Kidney (tissue), 14 donors: Measurements from ENCODE around the gene PKD1. TPM values are rescaled to one million over a fixed set of nuclear protein-coding genes. Genes with fewer than 3 reads are reported as not detected.

ENCODE experiments used
- DNase-seq, 5 donors: peaks; one replicate each; pipeline ENCODE4 v3.0.0-alpha.2; 2013 to 2020
- FAIRE-seq: peaks from 2 replicates; lab custom pipeline; 2012; peaks lifted over from hg19 to GRCh38; lab: Jason Lieb, UNC
- H3K27ac ChIP-seq, 2 donors: one replicate each; pipeline ENCODE4 v1.7.0; 2013; ENCODE audit warnings: low read depth in 2 of 2, low read length in 2 of 2, inconsistent platforms in 1 of 2
- H3K27me3 ChIP-seq: one replicate; pipeline ENCODE4 v1.7.1; 2013; ENCODE audit warnings: low read length, inconsistent platforms; ENCODE audit not compliant: control insufficient read depth, insufficient read depth
- H3K36me3 ChIP-seq, 3 donors: one replicate each; pipeline versions ENCODE4 v1.7.0 to v1.7.1; 2013; ENCODE audit warnings: low read length in 3 of 3, control low read depth in 1 of 3, inconsistent platforms in 1 of 3; ENCODE audit not compliant: insufficient read depth in 3 of 3, control insufficient read depth in 2 of 3
- H3K4me1 ChIP-seq, 3 donors: one replicate each; pipeline versions ENCODE4 v1.7.0 to v1.7.1; 2013; ENCODE audit warnings: low read length in 3 of 3, inconsistent platforms in 1 of 3, low read depth in 1 of 3; ENCODE audit not compliant: control insufficient read depth in 2 of 3, insufficient read depth in 2 of 3
- H3K4me3 ChIP-seq, 3 donors: one replicate each; pipeline versions ENCODE4 v1.7.0 to v1.8.1; 2013; ENCODE audit warnings: low read length in 3 of 3, control low read depth in 1 of 3, inconsistent platforms in 1 of 3
- H3K9ac ChIP-seq, 3 donors: one replicate each; pipeline versions ENCODE4 v1.7.0 to v1.7.1; 2013; ENCODE audit warnings: low read length in 3 of 3, control low read depth in 1 of 3, inconsistent platforms in 1 of 3
- H3K9me3 ChIP-seq, 3 donors: one replicate each; pipeline versions ENCODE4 v1.7.0 to v1.7.1; 2013; ENCODE audit warnings: low read length in 3 of 3, control low read depth in 1 of 3, inconsistent platforms in 1 of 3; ENCODE audit not compliant: control insufficient read depth in 2 of 3, insufficient read depth in 1 of 3
- intact Hi-C: fragments of 100-400 bp; cut with DNase I; formaldehyde crosslinking; loops from one replicate; pipeline ENCODE4 v1.11.1; 2022
- polyA plus RNA-seq: library from polyadenylated mRNA; stranded (reverse); fragments of 350-450 nt; fragmentation: Illumina TruSeq; extraction: RNeasy Lipid Tissue Mini Kit (QIAGEN cat#74804); gene quantifications from one replicate; pipeline ENCODE4 v1.2.3, GENCODE V29; 2014; ENCODE audit warnings: low read depth, low replicate concordance; ENCODE audit not compliant: insufficient read depth
- total RNA-seq: library from RNA; stranded (reverse); fragmentation: NEBNext Ultra II Directional; extraction: Animal tissue kit (Norgen Biotek cat#: 25700); gene quantifications from one replicate; pipeline ENCODE4 v1.2.1, GENCODE V29; 2021
- TF ChIP-seq, protein P1 (sequence below): IDR thresholded peaks from 3 replicates; pipeline ENCODE4 v1.5.1; 2012; ENCODE audit warnings: mild to moderate bottlenecking, moderate library complexity, borderline replicate concordance; ENCODE audit not compliant: insufficient read depth; ENCODE audit errors: extremely low read depth
- donor health status: control.
- donor health status: control.
- donor health status: control.
- donor health status: control.
- donor health status: control.
- donor health status: DM: yes; HTN: yes; CAD: no.
- donor health status: Normal renal cell carcinoma (clear cell type).

Gene PKD1
- total and polyA plus RNA-seq, 2 donors from 2014 or later, result 16.2 to 88.3 TPM

DNA sequence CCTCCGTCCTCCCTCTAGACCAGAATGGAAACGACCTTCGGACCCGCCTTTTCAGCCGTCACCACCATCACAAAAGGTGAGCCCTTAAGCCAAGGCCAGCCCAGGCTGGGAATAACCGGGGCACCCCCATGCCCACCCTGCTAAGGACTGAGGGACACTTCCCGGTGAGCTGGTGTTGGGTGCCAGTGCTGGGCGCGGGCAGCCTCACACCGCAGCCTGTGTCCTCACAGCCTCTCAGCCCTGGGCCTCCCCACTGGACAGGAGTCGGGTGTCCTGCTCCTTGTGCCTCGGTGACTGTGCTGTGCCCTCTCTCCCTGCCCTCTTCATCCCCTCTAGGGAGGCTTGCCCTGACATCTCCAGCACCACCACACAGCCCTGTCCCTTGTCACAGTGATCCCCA, 30.2 kb upstream of the PKD1 start:
- Histone ChIP-seq H3K4me3 (no peak overlapping the region), H3K9ac (no peak overlapping the region), H3K27ac (no peak overlapping the region), H3K9me3 (no peaks in the 10 kb centered on the region), H3K36me3 (peaks cover 0 to 4% (median 3%) of the 10 kb centered on the region in 3 donors), H3K27me3 (no peaks in the 10 kb centered on the region), H3K4me1 (no peaks in the 10 kb centered on the region)
- FAIRE-seq (no peak), DNase-seq (no peak)
- intact Hi-C loops, result no loop called here
- TF ChIP-seq, protein P1, sequence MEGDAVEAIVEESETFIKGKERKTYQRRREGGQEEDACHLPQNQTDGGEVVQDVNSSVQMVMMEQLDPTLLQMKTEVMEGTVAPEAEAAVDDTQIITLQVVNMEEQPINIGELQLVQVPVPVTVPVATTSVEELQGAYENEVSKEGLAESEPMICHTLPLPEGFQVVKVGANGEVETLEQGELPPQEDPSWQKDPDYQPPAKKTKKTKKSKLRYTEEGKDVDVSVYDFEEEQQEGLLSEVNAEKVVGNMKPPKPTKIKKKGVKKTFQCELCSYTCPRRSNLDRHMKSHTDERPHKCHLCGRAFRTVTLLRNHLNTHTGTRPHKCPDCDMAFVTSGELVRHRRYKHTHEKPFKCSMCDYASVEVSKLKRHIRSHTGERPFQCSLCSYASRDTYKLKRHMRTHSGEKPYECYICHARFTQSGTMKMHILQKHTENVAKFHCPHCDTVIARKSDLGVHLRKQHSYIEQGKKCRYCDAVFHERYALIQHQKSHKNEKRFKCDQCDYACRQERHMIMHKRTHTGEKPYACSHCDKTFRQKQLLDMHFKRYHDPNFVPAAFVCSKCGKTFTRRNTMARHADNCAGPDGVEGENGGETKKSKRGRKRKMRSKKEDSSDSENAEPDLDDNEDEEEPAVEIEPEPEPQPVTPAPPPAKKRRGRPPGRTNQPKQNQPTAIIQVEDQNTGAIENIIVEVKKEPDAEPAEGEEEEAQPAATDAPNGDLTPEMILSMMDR, result no peak

DNA sequence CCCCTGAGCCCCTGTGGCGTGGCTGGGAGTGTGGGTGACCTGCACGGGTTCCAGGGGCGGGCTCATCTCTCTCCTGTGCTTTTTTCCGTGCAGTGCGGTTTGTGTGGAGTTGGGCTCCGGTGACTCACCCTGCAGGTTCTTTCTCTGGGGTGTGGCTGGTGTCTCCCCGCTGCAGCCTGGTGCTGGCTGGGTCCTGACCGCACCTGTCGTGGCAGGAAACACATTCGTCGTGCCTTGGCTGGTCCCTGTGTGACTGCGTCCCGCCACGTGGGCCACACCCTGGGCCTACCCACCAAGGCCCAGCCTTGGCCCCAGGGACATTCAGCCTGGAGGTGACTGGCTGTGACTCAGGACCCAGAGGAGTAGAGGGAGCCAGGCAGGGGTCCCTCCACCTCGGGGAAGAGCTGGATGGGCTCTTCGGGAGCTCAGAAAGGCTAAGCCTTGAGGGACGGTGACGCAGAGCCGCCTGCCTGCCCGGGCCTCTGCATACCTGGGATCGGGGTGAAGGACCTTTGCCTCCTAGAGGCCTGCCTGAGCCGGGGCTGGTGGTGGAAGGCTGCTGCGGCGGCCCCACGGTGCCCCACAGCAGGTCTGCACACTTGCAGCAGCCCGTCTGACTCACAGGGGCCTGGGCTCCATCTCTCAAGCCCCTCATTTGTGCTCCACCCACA, 27.6 kb upstream of the PKD1 start:
- H3K27me3 ChIP-seq, result no peaks in the 10 kb centered on the region
- H3K9me3 ChIP-seq, result no peaks in the 10 kb centered on the region
- intact Hi-C loops, result no loop called here
- FAIRE-seq (no peak), DNase-seq (peak in 1 of 5 donors; percentile 91)
- peaks cover 0 to 4% (median 3%) of the 10 kb centered on the region in 3 donors for H3K36me3 ChIP-seq
- no peak overlapping the region for H3K9ac ChIP-seq
- no peak overlapping the region for H3K27ac ChIP-seq
- H3K4me1 ChIP-seq, result peaks cover 0 to 2% (median 0%) of the 10 kb centered on the region in 3 donors
- TF ChIP-seq, protein P1, result no peak
- no peak overlapping the region for H3K4me3 ChIP-seq

DNA sequence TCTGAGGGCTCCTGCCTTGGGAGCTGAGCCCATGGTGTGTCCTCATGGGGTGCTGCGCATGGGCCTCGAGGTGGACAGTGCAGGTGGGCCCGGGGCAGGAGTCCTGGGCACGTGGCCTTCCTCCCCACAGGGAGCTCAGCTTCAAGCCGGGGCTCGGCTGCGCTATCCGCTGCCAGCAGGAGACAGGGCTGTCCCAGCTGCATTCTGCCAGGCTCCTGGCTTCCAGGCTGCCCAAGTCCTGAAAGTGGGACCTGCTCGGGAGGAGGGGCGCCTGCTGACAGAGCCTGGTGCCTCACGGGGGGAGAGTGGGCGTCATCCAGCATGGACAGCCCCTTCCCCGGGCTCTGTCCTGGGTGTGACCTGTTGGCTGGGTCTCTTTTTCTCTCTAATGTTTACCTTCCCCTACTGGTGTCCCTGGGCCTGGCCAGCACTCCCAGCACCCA, 27.0 kb upstream of the PKD1 start:
- H3K36me3 ChIP-seq, result peaks cover 0 to 3% (median 0%) of the 10 kb centered on the region in 3 donors
- no peak overlapping the region for H3K9ac ChIP-seq
- H3K27ac ChIP-seq, result no peak overlapping the region
- no peaks in the 10 kb centered on the region for H3K27me3 ChIP-seq
- TF ChIP-seq, protein P1, result no peak
- FAIRE-seq (no peak), DNase-seq (no peak)
- intact Hi-C loops, result no loop called here
- peaks cover 0 to 8% (median 0%) of the 10 kb centered on the region in 3 donors for H3K4me1 ChIP-seq
- H3K4me3 ChIP-seq, result no peak overlapping the region
- H3K9me3 ChIP-seq, result no peaks in the 10 kb centered on the region
